Neutrophil (primary cell): Measurements from ENCODE around the gene LAMA4.

Experiments used
- H3K27ac ChIP-seq: fragments of 200-600 bp; sonication (generic); 2 replicates; pipeline ENCODE4 v1.5.1; 2016; ENCODE audit warnings: mild to moderate bottlenecking, moderate library complexity
- H3K27me3 ChIP-seq: fragments of 200-600 bp; sonication (generic); 2 replicates; pipeline ENCODE4 v1.6.0; 2016; ENCODE audit warnings: mild to moderate bottlenecking
- H3K36me3 ChIP-seq: fragments of 200-600 bp; sonication (generic); 2 replicates; pipeline ENCODE4 v1.5.1; 2017
- H3K4me1 ChIP-seq, 2 experiments: fragments of 200-600 bp in 1 of 2; sonication (generic) in 1 of 2; 1 replicate in 1 of 2; 2 replicates in 1 of 2; pipeline versions ENCODE4 v1.5.1 to v1.6.1; 2013 to 2016; ENCODE audit warnings: low read depth in 1 of 2, low read length in 1 of 2, mild to moderate bottlenecking in 1 of 2, moderate library complexity in 1 of 2; ENCODE audit not compliant: control insufficient read depth in 1 of 2, insufficient read depth in 1 of 2
- H3K4me3 ChIP-seq, 2 experiments: fragments of 200-600 bp in 1 of 2; sonication (generic) in 1 of 2; 1 replicate in 1 of 2; 2 replicates in 1 of 2; pipeline ENCODE4 v1.5.1; 2013 to 2016; ENCODE audit warnings: low read depth in 1 of 2, low read length in 1 of 2, mild to moderate bottlenecking in 1 of 2, moderate library complexity in 1 of 2
- H3K9me3 ChIP-seq: fragments of 200-600 bp; sonication (generic); 2 replicates; pipeline ENCODE4 v1.5.1; 2016
- CTCF ChIP-seq: fragments of 200-600 bp; sonication (generic); IDR thresholded peaks from 2 replicates; pipeline ENCODE4 v1.5.1; 2016; ENCODE audit warnings: antibody characterized with exemption

Gene LAMA4

GRCh38 chr6:112195166-112195565, 59.2 kb downstream of the LAMA4 start:
- no peak overlapping the region for H3K4me3 ChIP-seq

DNA sequence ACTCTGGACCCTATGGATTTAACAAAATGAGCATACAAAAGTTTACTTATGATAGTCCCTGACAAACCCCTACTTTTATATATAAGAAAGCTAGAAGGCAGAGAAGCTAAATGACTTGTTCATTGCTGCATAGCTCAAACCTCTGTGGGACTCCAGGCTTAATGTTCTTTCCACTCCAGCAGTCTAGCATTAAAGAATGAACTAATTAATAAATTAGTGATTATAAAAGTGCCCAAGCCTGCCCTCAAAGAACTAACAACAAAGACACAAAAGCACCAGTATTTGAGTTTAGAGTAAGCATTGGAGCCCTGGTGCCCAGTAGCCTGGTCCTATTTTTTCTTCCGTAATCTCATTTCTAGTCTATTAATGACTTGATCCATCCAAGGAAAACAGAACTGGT, 59.9 kb downstream of the LAMA4 start:
- Histone ChIP-seq H3K36me3 (no peaks in the 10 kb centered on the region), H3K27me3 (no peaks in the 10 kb centered on the region), H3K4me1 (no peaks in the 10 kb centered on the region), H3K9me3 (no peaks in the 10 kb centered on the region), H3K4me3 (no peak overlapping the region), H3K27ac (no peak overlapping the region)
- no peak for TF ChIP-seq CTCF

More at GRCh38 chr6:112195166-112195565, 59.2 kb downstream of the LAMA4 start:
- H3K9me3 ChIP-seq: no peaks in the 10 kb centered on the region
- no peaks in the 10 kb centered on the region for H3K27me3 ChIP-seq
- no peak overlapping the region for H3K27ac ChIP-seq
- H3K4me1 ChIP-seq: no peaks in the 10 kb centered on the region
- no peaks in the 10 kb centered on the region for H3K36me3 ChIP-seq
- TF ChIP-seq CTCF: no peak

GRCh38 chr6:112193535-112194051, 60.8 kb downstream of the LAMA4 start:
- Histone ChIP-seq H3K36me3 (no peaks in the 10 kb centered on the region), H3K4me1 (no peaks in the 10 kb centered on the region), H3K27me3 (peaks cover 3% of the 10 kb centered on the region), H3K27ac (no peak overlapping the region), H3K9me3 (no peaks in the 10 kb centered on the region), H3K4me3 (no peak overlapping the region)
- no peak for TF ChIP-seq CTCF

DNA sequence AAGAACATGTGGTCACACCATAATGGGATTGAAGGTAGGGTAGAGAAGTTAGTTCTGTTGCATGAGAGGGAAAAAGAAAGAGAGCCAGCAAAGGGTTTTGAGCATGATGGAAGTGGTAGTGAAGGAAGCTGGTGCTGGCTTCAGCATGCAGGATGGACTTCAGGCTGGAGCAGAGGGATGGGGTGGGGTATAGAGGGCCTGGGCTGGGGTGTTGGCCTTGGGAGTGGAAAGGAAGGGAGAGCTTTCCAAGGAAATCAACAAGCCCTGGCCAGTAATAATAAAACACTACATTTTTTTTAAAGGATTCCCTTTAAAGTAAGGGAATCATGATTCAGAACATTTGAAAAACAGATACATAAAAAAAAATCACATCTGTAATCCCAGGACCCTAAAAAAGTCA, 61.2 kb downstream of the LAMA4 start:
- Histone ChIP-seq H3K36me3 (no peaks in the 10 kb centered on the region), H3K9me3 (no peaks in the 10 kb centered on the region), H3K4me1 (no peaks in the 10 kb centered on the region), H3K27ac (no peak overlapping the region), H3K27me3 (peaks cover 4% of the 10 kb centered on the region), H3K4me3 (no peak overlapping the region)
- no peak for TF ChIP-seq CTCF

DNA sequence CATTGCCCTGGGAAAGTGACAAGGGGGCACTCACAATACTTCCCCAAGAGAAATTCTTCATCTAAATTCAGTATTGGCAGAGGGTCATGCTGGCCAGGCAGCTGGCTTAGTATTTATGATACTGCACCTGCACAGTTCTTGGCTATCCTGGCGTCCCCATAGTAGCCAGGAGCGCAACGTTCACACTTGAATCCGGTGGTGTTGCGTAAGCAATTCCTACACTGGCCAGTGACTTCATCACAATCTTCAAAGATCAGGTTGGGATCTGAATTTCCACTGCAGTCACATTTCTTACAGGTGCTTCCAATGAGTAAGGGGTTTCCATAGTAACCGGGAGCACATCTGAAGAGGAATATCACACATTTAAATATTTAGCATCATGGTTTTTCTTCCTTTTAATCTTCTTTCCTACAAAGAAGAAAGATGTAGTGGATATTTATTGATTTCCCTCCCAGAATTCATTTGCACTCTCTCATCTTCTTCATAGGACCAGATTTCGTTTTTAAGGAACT, 62.8 kb downstream of the LAMA4 start:
- no peak for TF ChIP-seq CTCF
- peaks cover 4% of the 10 kb centered on the region for H3K27me3 ChIP-seq
- H3K4me1 ChIP-seq: no peaks in the 10 kb centered on the region
- no peak overlapping the region for H3K27ac ChIP-seq
- H3K36me3 ChIP-seq: no peaks in the 10 kb centered on the region
- no peaks in the 10 kb centered on the region for H3K9me3 ChIP-seq
- H3K4me3 ChIP-seq: no peak overlapping the region
